IPS-20b (cell line): ENCODE data around the gene GLOD5.

Source experiments
- H3K27ac ChIP-seq: one replicate; pipeline ENCODE4 v1.5.1; 2013; ENCODE audit warnings: low read length
- H3K27me3 ChIP-seq: 2 replicates; pipeline ENCODE4 v1.6.1; 2013; ENCODE audit warnings: mild to moderate bottlenecking, low read length, inconsistent platforms; ENCODE audit not compliant: insufficient read depth
- H3K36me3 ChIP-seq: 2 replicates; pipeline ENCODE4 v1.6.1; 2013; ENCODE audit warnings: low read depth, mild to moderate bottlenecking, inconsistent platforms, low read length, moderate library complexity; ENCODE audit not compliant: insufficient read depth
- H3K4me1 ChIP-seq: 2 replicates; pipeline ENCODE4 v1.6.1; 2013; ENCODE audit warnings: mild to moderate bottlenecking, control low read depth, inconsistent platforms, low read length, moderate library complexity; ENCODE audit not compliant: insufficient read depth
- H3K4me3 ChIP-seq: 2 replicates; pipeline ENCODE4 v1.5.1; 2013; ENCODE audit warnings: mild to moderate bottlenecking, low read length, inconsistent platforms
- H3K9ac ChIP-seq: 2 replicates; pipeline ENCODE4 v1.6.1; 2013; ENCODE audit warnings: low read depth, mild to moderate bottlenecking, inconsistent platforms, low read length, moderate library complexity
- H3K9me3 ChIP-seq: 2 replicates; pipeline ENCODE4 v1.6.1; 2013; ENCODE audit warnings: mild to moderate bottlenecking, low read depth, low read length, inconsistent platforms; ENCODE audit not compliant: insufficient read depth

Gene GLOD5

GRCh38 chrX:48761674-48762471 lies at the start of gene GLOD5:
Gene GLOD5, plus strand, starts transcription at chrX:48761747. Its CDS starts 44 bp downstream, at chrX:48761791.
- no peaks in the 10 kb centered on the region for H3K9me3 ChIP-seq
- H3K9ac ChIP-seq = no peak within 1 kb of the TSS
- no peaks in the 10 kb centered on the region for H3K4me1 ChIP-seq
- no peaks in the 10 kb centered on the region for H3K27me3 ChIP-seq
- no peaks in the 10 kb centered on the region for H3K36me3 ChIP-seq
- H3K4me3 ChIP-seq = no peak within 1 kb of the TSS
- H3K27ac ChIP-seq = no peak within 1 kb of the TSS

- no peaks in the 10 kb centered on the region for H3K36me3 ChIP-seq
- peaks cover 29% of the 10 kb centered on the region; the same call in 1 of the 2 replicates for H3K27me3 ChIP-seq
- H3K4me3 ChIP-seq = no peak overlapping the region
- H3K27ac ChIP-seq = no peak overlapping the region
- H3K4me1 ChIP-seq = no peaks in the 10 kb centered on the region
- H3K9me3 ChIP-seq = no peaks in the 10 kb centered on the region
- no peak overlapping the region for H3K9ac ChIP-seq
Measured at GRCh38 chrX:48711929-48712505, 49.5 kb upstream of the GLOD5 start.

DNA sequence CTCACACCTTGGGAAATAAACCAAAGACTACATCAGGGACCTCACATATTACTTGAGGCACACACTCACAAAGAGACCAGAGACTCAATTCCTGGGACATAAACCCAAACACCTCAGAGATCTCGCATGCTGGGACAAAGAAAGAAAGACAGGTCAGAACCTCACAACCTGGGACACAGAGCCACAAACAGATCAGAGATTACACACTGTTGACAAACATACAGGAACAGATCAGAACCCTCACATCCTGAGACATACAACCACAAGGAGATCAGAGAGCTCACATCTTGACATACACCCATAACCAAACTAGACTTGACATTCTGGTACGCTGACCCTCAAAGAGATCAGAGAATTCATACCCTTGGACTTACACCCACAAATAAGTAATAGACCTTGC lies 47.7 kb upstream of the GLOD5 start:
- no peak overlapping the region for H3K9ac ChIP-seq
- peaks cover 29% of the 10 kb centered on the region; the same call in 1 of the 2 replicates for H3K27me3 ChIP-seq
- H3K9me3 ChIP-seq = no peaks in the 10 kb centered on the region
- H3K27ac ChIP-seq = no peak overlapping the region
- no peaks in the 10 kb centered on the region for H3K36me3 ChIP-seq
- no peaks in the 10 kb centered on the region for H3K4me1 ChIP-seq
- H3K4me3 ChIP-seq = no peak overlapping the region

DNA sequence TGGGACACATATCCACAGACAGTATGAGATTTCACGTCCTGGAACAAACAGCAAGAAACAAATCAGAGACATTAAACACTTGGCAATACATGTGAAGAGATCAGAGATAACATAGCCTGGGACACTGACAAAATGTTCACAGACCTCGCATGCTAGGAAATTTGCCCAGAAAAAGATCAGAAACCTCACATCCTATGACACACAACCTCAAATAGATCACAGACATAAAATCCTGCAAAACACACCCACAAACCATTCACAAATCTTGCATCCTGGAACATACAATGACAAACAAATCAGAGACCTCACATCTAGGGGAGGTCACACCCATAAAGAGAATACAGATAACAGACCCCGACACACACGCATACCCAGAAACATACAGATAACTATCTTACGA lies 47.0 kb upstream of the GLOD5 start:
- Histone ChIP-seq H3K9ac (no peak overlapping the region), H3K4me1 (no peaks in the 10 kb centered on the region), H3K27ac (no peak overlapping the region), H3K36me3 (no peaks in the 10 kb centered on the region), H3K27me3 (peaks cover 29% of the 10 kb centered on the region; the same call in 1 of the 2 replicates), H3K9me3 (no peaks in the 10 kb centered on the region), H3K4me3 (no peak overlapping the region)

DNA sequence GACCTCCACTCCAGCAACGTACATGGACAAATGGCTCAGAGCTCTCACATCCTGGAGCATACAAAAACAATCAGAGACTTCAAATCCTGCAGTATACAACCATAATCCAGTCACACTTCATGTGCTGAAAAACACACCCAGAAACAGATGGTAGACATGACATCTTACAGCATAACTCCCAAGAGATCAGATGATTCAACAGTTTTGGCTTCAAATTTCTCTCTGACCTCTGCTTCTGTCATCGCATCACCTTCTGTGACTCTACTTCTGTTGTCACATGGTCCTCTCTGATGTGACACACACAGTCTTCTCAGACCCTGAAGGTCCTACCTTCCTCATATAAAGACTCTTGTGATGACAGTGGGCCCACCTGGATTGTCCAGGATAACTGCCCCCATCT lies 46.5 kb upstream of the GLOD5 start:
- no peak overlapping the region for H3K4me3 ChIP-seq
- no peaks in the 10 kb centered on the region for H3K36me3 ChIP-seq
- no peaks in the 10 kb centered on the region for H3K4me1 ChIP-seq
- no peak overlapping the region for H3K27ac ChIP-seq
- peaks cover 29% of the 10 kb centered on the region; the same call in 1 of the 2 replicates for H3K27me3 ChIP-seq
- no peaks in the 10 kb centered on the region for H3K9me3 ChIP-seq
- H3K9ac ChIP-seq = no peak overlapping the region

DNA sequence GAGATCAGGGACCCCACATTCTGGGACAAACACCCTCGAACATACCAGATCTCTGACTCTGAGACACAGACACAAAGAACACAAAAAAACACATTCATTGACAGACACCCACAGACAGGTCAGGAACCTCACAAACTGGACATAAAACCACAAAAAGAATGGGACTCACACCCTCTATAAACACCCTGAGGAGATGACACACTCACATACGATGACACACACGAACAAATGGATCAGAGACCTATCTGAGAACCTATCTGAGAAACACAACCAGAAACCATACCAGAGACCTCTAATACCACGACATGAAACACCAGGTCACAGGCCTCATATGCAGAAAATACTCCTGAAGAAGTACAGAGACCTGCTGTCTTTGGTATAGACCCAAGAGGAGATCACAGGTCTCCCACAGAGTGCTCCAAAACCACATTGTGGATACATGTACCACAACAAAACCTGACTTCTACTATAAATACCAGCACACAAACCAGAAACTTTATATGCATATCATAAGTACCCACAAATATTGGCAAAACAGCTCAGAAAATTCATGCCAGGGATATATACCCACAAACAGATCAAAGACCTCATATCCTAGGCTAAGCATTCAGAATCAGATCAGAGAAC lies 45.6 kb upstream of the GLOD5 start:
- Histone ChIP-seq H3K9ac (no peak overlapping the region), H3K27me3 (peaks cover 29% of the 10 kb centered on the region; the same call in 1 of the 2 replicates), H3K4me1 (no peaks in the 10 kb centered on the region), H3K4me3 (no peak overlapping the region), H3K36me3 (no peaks in the 10 kb centered on the region), H3K9me3 (no peaks in the 10 kb centered on the region), H3K27ac (no peak overlapping the region)

- H3K27ac ChIP-seq = no peak overlapping the region
- no peaks in the 10 kb centered on the region for H3K36me3 ChIP-seq
- H3K9ac ChIP-seq = no peak overlapping the region
- H3K4me3 ChIP-seq = no peak overlapping the region
- H3K4me1 ChIP-seq = no peaks in the 10 kb centered on the region
- no peaks in the 10 kb centered on the region for H3K9me3 ChIP-seq
- H3K27me3 ChIP-seq = peaks cover 11% of the 10 kb centered on the region; the same call in 1 of the 2 replicates
Measured at GRCh38 chrX:48719958-48720357, 41.6 kb upstream of the GLOD5 start.

DNA sequence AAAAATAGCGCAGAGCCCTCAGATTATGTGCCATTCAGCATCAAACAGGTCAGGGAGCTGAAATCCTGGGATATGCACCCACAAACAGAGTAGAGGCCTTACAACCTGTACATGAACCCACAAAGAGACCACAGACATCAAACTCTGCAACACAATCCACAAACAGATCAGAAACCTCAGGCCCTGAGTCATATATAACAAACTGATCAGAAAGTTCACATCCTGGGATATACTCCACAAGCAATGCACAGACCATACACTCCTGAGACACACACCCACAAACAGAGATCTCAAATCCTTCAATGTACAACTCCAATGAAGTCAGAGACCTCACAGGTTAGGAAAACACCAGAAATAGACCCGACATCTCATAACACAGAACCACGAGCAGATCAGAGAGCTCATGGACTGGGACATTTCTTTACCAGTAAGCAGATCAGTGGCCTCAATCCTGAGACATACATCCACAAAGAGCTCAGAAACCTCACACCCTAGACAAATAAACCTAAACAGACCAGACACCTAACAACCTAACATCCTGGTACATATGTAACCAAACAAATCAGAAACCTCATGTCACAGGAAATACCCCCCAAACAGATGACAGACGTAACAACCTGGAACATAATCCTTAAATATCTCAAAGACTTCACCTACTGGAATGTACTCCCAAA lies 40.8 kb upstream of the GLOD5 start:
- Histone ChIP-seq H3K27ac (no peak overlapping the region), H3K4me1 (no peaks in the 10 kb centered on the region), H3K4me3 (no peak overlapping the region), H3K9ac (no peak overlapping the region), H3K36me3 (no peaks in the 10 kb centered on the region), H3K27me3 (0 out of 2 replicates have a peak, but pooled peaks cover 4% of the 10 kb centered on the region), H3K9me3 (no peaks in the 10 kb centered on the region)

DNA sequence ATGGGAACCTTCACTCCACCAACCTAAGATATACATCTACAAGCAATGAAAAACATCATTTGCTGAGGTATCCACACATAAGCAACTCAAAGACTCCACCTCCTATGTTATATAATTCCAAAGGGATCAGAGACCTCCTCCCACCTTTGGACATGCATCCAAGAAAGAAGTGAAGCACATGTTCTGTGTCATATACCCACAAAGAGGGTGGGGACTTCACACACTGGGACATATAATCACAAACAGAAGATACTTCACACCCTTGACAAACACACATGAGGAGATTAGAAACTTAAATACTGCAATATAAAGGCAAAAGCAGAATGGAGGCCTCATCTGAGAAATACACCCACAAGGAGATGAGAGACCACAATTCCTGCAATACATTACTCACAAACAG lies 39.6 kb upstream of the GLOD5 start:
- H3K4me3 ChIP-seq = no peak overlapping the region
- H3K9ac ChIP-seq = no peak overlapping the region
- no peaks in the 10 kb centered on the region for H3K27me3 ChIP-seq
- H3K4me1 ChIP-seq = no peaks in the 10 kb centered on the region
- no peaks in the 10 kb centered on the region for H3K9me3 ChIP-seq
- no peaks in the 10 kb centered on the region for H3K36me3 ChIP-seq
- no peak overlapping the region for H3K27ac ChIP-seq

DNA sequence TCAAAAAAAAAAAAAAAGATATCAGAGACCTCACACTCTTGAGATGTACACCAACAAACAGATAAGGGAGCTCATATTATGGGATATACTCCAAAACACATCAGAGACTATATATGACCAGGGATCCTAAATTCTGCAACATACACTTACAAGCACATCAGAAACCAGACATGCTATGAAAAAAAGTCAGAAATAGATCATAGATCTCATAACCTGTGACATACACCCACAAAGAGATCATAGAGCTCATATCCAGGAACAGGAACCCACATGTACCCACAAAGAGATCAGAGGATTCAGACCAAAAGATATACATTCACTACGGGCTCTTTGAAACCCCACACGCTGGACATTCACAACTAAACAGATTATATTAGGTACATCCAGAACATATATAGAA lies 35.0 kb upstream of the GLOD5 start:
- H3K27ac ChIP-seq = no peak overlapping the region
- H3K4me1 ChIP-seq = no peaks in the 10 kb centered on the region; the same call in 1 of the 2 replicates

GRCh38 chrX:48728653-48729052 lies 32.9 kb upstream of the GLOD5 start:
- Histone ChIP-seq H3K27me3 (no peaks in the 10 kb centered on the region), H3K27ac (no peak overlapping the region), H3K4me3 (no peak overlapping the region), H3K4me1 (no peaks in the 10 kb centered on the region; the same call in 1 of the 2 replicates), H3K9me3 (no peaks in the 10 kb centered on the region), H3K36me3 (no peaks in the 10 kb centered on the region), H3K9ac (no peak overlapping the region)

More for the DNA sequence above, 35.0 kb upstream of the GLOD5 start:
- Histone ChIP-seq H3K36me3 (no peaks in the 10 kb centered on the region), H3K9me3 (no peaks in the 10 kb centered on the region), H3K4me3 (no peak overlapping the region), H3K9ac (no peak overlapping the region), H3K27me3 (no peaks in the 10 kb centered on the region)
